SU-DHL-6 (cell line): ENCODE measurements around the gene NEGR1.

Experiments
- CTCF ChIP-seq: fragments of 200-600 bp; sonication (generic); IDR thresholded peaks from one replicate; pipeline ENCODE4 v1.5.1; 2017; ENCODE audit warnings: antibody characterized with exemption, mild to moderate bottlenecking, low read length, moderate library complexity; ENCODE audit not compliant: insufficient read depth, poor library complexity, severe bottlenecking
- EZH2phosphoT487 ChIP-seq: fragments of 200-600 bp; sonication (generic), shearing (Covaris generic); conservative IDR thresholded peaks from 2 replicates; pipeline ENCODE4 v1.6.1; 2018; ENCODE audit warnings: mild to moderate bottlenecking, antibody characterized with exemption, low read length, moderate library complexity, mixed read lengths

- no peak for TF ChIP-seq CTCF
- no peak for TF ChIP-seq EZH2phosphoT487
Observed at GRCh38 chr1:72006092-72006491, 276.2 kb downstream of the NEGR1 start.
